Kidney (tissue), 14 donors: ENCODE results near the gene ZCCHC17. TPM values are rescaled to one million over a fixed set of nuclear protein-coding genes. Genes with fewer than 3 reads are reported as not detected.

Experiments
- DNase-seq, 5 donors: peaks; one replicate each; pipeline ENCODE4 v3.0.0-alpha.2; 2013 to 2020
- FAIRE-seq: peaks from 2 replicates; lab custom pipeline; 2012; peaks lifted over from hg19 to GRCh38; lab: Jason Lieb, UNC
- H3K27ac ChIP-seq, 2 donors: one replicate each; pipeline ENCODE4 v1.7.0; 2013; ENCODE audit warnings: low read depth in 2 of 2, low read length in 2 of 2, inconsistent platforms in 1 of 2
- H3K27me3 ChIP-seq: one replicate; pipeline ENCODE4 v1.7.1; 2013; ENCODE audit warnings: low read length, inconsistent platforms; ENCODE audit not compliant: control insufficient read depth, insufficient read depth
- H3K36me3 ChIP-seq, 3 donors: one replicate each; pipeline versions ENCODE4 v1.7.0 to v1.7.1; 2013; ENCODE audit warnings: low read length in 3 of 3, control low read depth in 1 of 3, inconsistent platforms in 1 of 3; ENCODE audit not compliant: insufficient read depth in 3 of 3, control insufficient read depth in 2 of 3
- H3K4me1 ChIP-seq, 3 donors: one replicate each; pipeline versions ENCODE4 v1.7.0 to v1.7.1; 2013; ENCODE audit warnings: low read length in 3 of 3, inconsistent platforms in 1 of 3, low read depth in 1 of 3; ENCODE audit not compliant: control insufficient read depth in 2 of 3, insufficient read depth in 2 of 3
- H3K4me3 ChIP-seq, 3 donors: one replicate each; pipeline versions ENCODE4 v1.7.0 to v1.8.1; 2013; ENCODE audit warnings: low read length in 3 of 3, control low read depth in 1 of 3, inconsistent platforms in 1 of 3
- H3K9ac ChIP-seq, 3 donors: one replicate each; pipeline versions ENCODE4 v1.7.0 to v1.7.1; 2013; ENCODE audit warnings: low read length in 3 of 3, control low read depth in 1 of 3, inconsistent platforms in 1 of 3
- H3K9me3 ChIP-seq, 3 donors: one replicate each; pipeline versions ENCODE4 v1.7.0 to v1.7.1; 2013; ENCODE audit warnings: low read length in 3 of 3, control low read depth in 1 of 3, inconsistent platforms in 1 of 3; ENCODE audit not compliant: control insufficient read depth in 2 of 3, insufficient read depth in 1 of 3
- CTCF ChIP-seq: IDR thresholded peaks from 3 replicates; pipeline ENCODE4 v1.5.1; 2012; ENCODE audit warnings: mild to moderate bottlenecking, moderate library complexity, borderline replicate concordance; ENCODE audit not compliant: insufficient read depth; ENCODE audit errors: extremely low read depth
- intact Hi-C: fragments of 100-400 bp; cut with DNase I; formaldehyde crosslinking; loops from one replicate; pipeline ENCODE4 v1.11.1; 2022
- polyA plus RNA-seq: library from polyadenylated mRNA; stranded (reverse); fragments of 350-450 nt; fragmentation: Illumina TruSeq; extraction: RNeasy Lipid Tissue Mini Kit (QIAGEN cat#74804); gene quantifications from one replicate; pipeline ENCODE4 v1.2.3, GENCODE V29; 2014; ENCODE audit warnings: low read depth, low replicate concordance; ENCODE audit not compliant: insufficient read depth
- total RNA-seq: library from RNA; stranded (reverse); fragmentation: NEBNext Ultra II Directional; extraction: Animal tissue kit (Norgen Biotek cat#: 25700); gene quantifications from one replicate; pipeline ENCODE4 v1.2.1, GENCODE V29; 2021
- donor health status: control.
- donor health status: control.
- donor health status: control.
- donor health status: control.
- donor health status: control.
- donor health status: DM: yes; HTN: yes; CAD: no.
- donor health status: Normal renal cell carcinoma (clear cell type).

Gene ZCCHC17
- total and polyA plus RNA-seq, 2 donors from 2014 or later, result 27.5 to 42.0 TPM

- Histone ChIP-seq H3K27me3 (no peaks in the 10 kb centered on the region), H3K9me3 (no peaks in the 10 kb centered on the region), H3K36me3 (peaks cover 0 to 6% (median 2%) of the 10 kb centered on the region in 3 donors), H3K27ac (no peak overlapping the region), H3K4me1 (no peaks in the 10 kb centered on the region), H3K4me3 (no peak overlapping the region), H3K9ac (no peak overlapping the region)
- TF ChIP-seq CTCF, result no peak
- DNase-seq (no peak), FAIRE-seq (no peak)
- intact Hi-C loops, result no loop called here
Measured at GRCh38 chr1:31356427-31356826, 59.6 kb downstream of the ZCCHC17 start.

GRCh38 chr1:31361607-31362006, 64.8 kb downstream of the ZCCHC17 start:
- FAIRE-seq, result no peak
- no peaks in the 10 kb centered on the region for H3K27me3 ChIP-seq
- peaks cover 0 to 12% (median 1%) of the 10 kb centered on the region in 3 donors for H3K36me3 ChIP-seq
- no peak for TF ChIP-seq CTCF
- no peak overlapping the region for H3K27ac ChIP-seq
- DNase-seq, result no peak
- H3K9me3 ChIP-seq, result no peaks in the 10 kb centered on the region
- H3K4me3 ChIP-seq, result no peak overlapping the region
- H3K9ac ChIP-seq, result no peak overlapping the region
- peaks cover 0 to 33% (median 18%) of the 10 kb centered on the region in 3 donors for H3K4me1 ChIP-seq
- intact Hi-C loops, result no loop called here

- peaks cover 0 to 16% (median 4%) of the 10 kb centered on the region in 3 donors for H3K36me3 ChIP-seq
- H3K4me3 ChIP-seq, result no peak overlapping the region
- H3K27me3 ChIP-seq, result no peaks in the 10 kb centered on the region
- peak overlapping the region; percentile 68 for H3K27ac ChIP-seq
- H3K4me1 ChIP-seq, result peaks cover 0 to 35% (median 21%) of the 10 kb centered on the region in 3 donors
- DNase-seq (no peak), FAIRE-seq (no peak)
- intact Hi-C loops, result no loop called here
- H3K9ac ChIP-seq, result no peak overlapping the region
- no peak for TF ChIP-seq CTCF
- H3K9me3 ChIP-seq, result no peaks in the 10 kb centered on the region
Measured at GRCh38 chr1:31362032-31362431, 65.2 kb downstream of the ZCCHC17 start.
